Neural progenitor cell (in vitro differentiated cells): ENCODE results near the gene RUNX1. TPM values are rescaled to one million over a fixed set of nuclear protein-coding genes. Genes with fewer than 3 reads are reported as not detected.

ENCODE experiments used
- DNase-seq: peaks from one replicate; pipeline ENCODE4 v3.0.0-alpha.2; 2016; ENCODE audit warnings: low spot score
- H2AFZ ChIP-seq: fragments of 200-600 bp; sonication (generic); replicated peaks from 2 replicates; pipeline ENCODE4 v1.6.1; 2016; ENCODE audit warnings: antibody characterized with exemption
- H3F3A ChIP-seq: fragments of 200-600 bp; sonication (generic); 2 replicates; pipeline ENCODE4 v1.6.1; 2016; ENCODE audit warnings: antibody characterized with exemption, low read depth
- H3K27ac ChIP-seq: fragments of 200-600 bp; sonication (generic); 2 replicates; pipeline ENCODE4 v1.5.1; 2016; ENCODE audit warnings: mild to moderate bottlenecking
- H3K27me3 ChIP-seq: fragments of 200-600 bp; sonication (generic); 2 replicates; pipeline ENCODE4 v1.6.1; 2016; ENCODE audit warnings: mild to moderate bottlenecking, moderate library complexity
- H3K36me3 ChIP-seq: fragments of 200-600 bp; sonication (generic); 2 replicates; pipeline ENCODE4 v1.5.1; 2016
- H3K4me1 ChIP-seq: fragments of 200-600 bp; sonication (generic); 2 replicates; pipeline ENCODE4 v1.6.1; 2016; ENCODE audit warnings: mixed run types
- H3K4me2 ChIP-seq: fragments of 200-600 bp; sonication (generic); 2 replicates; pipeline ENCODE4 v1.6.1; 2016
- H3K4me3 ChIP-seq: fragments of 200-600 bp; sonication (generic); 2 replicates; pipeline ENCODE4 v1.5.1; 2016
- H3K79me2 ChIP-seq: fragments of 200-600 bp; sonication (generic); 2 replicates; pipeline ENCODE4 v1.6.1; 2016; ENCODE audit warnings: low read depth
- H3K9ac ChIP-seq: fragments of 200-600 bp; sonication (generic); 2 replicates; pipeline ENCODE4 v1.6.1; 2016
- H3K9me3 ChIP-seq: fragments of 200-600 bp; sonication (generic); 2 replicates; pipeline ENCODE4 v1.5.1; 2016; ENCODE audit warnings: low read depth
- H4K20me1 ChIP-seq: fragments of 200-600 bp; sonication (generic); 2 replicates; pipeline ENCODE4 v1.6.1; 2016; ENCODE audit warnings: low read depth
- H3K27ac Mint-ChIP-seq: 3 replicates; pipeline ENCODE4 v1.8.0; 2021; ENCODE audit warnings: mixed read lengths
- H3K27me3 Mint-ChIP-seq: 2 replicates; pipeline ENCODE4 v1.8.0; 2022; ENCODE audit warnings: low read depth, mild to moderate bottlenecking, inconsistent platforms, moderate library complexity, mixed read lengths; ENCODE audit not compliant: insufficient read depth
- H3K36me3 Mint-ChIP-seq: 3 replicates; pipeline ENCODE4 v1.8.0; 2021; ENCODE audit warnings: mixed read lengths
- H3K4me1 Mint-ChIP-seq: 3 replicates; pipeline ENCODE4 v1.8.0; 2021; ENCODE audit warnings: mixed read lengths
- H3K4me3 Mint-ChIP-seq: 3 replicates; pipeline ENCODE4 v1.8.0; 2021; ENCODE audit warnings: mild to moderate bottlenecking, moderate library complexity, mixed read lengths
- H3K9me3 Mint-ChIP-seq: 3 replicates; pipeline ENCODE4 v1.8.0; 2020; ENCODE audit warnings: mixed read lengths
- EZH2 ChIP-seq: fragments of 200-600 bp; sonication (generic); IDR thresholded peaks from 2 replicates; pipeline ENCODE4 v1.6.1; 2017; ENCODE audit warnings: antibody characterized with exemption, mild to moderate bottlenecking, moderate library complexity
- EZH2phosphoT487 ChIP-seq: fragments of 200-600 bp; sonication (generic); IDR thresholded peaks from 2 replicates; pipeline ENCODE4 v1.6.1; 2017; ENCODE audit warnings: antibody characterized with exemption
- total RNA-seq: library from RNA; depleted of rRNA; stranded (reverse); fragments of >200 nt; gene quantifications from 2 replicates; pipeline ENCODE4 v1.2.3, GENCODE V29; 2015; ENCODE audit warnings: low replicate concordance
- TF ChIP-seq, protein P1 (sequence below): fragments of 200-600 bp; sonication (generic); IDR thresholded peaks from 2 replicates; pipeline ENCODE4 v1.5.1; 2017; ENCODE audit warnings: antibody characterized with exemption, mild to moderate bottlenecking

The RUNX1 gene
- total RNA-seq, 1 donor from 2014 or later, result 0.09 TPM

DNA sequence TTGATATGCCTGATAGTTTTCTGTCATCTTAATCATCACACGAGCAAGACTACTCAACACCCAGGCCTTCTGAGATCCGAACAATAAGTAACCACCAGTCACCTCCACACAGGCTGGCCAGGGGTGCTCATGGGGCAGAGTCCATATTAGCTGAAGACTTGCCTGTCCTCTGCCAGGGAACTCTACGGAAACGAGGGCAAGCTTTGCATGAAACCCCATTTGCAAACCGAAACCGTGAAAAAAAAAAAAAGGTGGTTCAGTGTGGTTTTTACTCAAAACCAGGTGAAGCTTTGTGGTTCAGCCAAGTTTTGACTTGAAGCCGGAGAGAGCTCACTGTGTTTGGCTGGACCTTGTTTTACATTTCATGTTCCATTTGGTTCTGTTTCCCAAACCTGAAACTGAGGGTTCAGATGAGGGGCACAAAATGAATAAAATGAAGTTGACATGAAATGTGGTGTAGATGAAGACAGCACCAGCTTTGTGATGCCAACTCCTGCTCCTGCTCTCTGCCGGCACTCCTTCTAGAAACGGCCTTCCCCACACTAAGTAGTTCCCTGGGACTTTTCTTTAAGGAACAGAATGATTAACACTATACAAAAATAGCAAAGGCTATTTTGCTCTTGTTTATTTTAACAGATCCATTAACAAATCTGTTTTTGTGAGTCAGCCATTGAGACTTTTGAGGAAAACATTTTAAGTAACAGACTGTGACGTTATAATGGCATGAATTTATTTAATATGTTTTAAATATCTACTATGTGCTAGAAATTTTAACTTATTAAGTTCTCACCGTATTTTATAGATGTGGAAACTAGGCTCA is 74.7 kb downstream of the RUNX1 start:
- no peak overlapping the region for H3K4me3 Mint-ChIP-seq
- no peaks in the 10 kb centered on the region for H3F3A ChIP-seq
- H3K9me3 Mint-ChIP-seq, result no peaks in the 10 kb centered on the region
- H3K4me1 ChIP-seq, result no peaks in the 10 kb centered on the region
- no peaks in the 10 kb centered on the region for H3K4me1 Mint-ChIP-seq
- no peaks in the 10 kb centered on the region for H3K36me3 Mint-ChIP-seq
- no peaks in the 10 kb centered on the region for H3K27me3 ChIP-seq
- TF ChIP-seq EZH2 (no peak), EZH2phosphoT487 (no peak)
- TF ChIP-seq, protein P1, sequence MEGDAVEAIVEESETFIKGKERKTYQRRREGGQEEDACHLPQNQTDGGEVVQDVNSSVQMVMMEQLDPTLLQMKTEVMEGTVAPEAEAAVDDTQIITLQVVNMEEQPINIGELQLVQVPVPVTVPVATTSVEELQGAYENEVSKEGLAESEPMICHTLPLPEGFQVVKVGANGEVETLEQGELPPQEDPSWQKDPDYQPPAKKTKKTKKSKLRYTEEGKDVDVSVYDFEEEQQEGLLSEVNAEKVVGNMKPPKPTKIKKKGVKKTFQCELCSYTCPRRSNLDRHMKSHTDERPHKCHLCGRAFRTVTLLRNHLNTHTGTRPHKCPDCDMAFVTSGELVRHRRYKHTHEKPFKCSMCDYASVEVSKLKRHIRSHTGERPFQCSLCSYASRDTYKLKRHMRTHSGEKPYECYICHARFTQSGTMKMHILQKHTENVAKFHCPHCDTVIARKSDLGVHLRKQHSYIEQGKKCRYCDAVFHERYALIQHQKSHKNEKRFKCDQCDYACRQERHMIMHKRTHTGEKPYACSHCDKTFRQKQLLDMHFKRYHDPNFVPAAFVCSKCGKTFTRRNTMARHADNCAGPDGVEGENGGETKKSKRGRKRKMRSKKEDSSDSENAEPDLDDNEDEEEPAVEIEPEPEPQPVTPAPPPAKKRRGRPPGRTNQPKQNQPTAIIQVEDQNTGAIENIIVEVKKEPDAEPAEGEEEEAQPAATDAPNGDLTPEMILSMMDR, result no peak
- H3K9ac ChIP-seq, result no peak overlapping the region
- H3K27ac Mint-ChIP-seq, result no peak overlapping the region
- no peaks in the 10 kb centered on the region for H3K36me3 ChIP-seq
- no peaks in the 10 kb centered on the region for H3K79me2 ChIP-seq
- DNase-seq, result no peak
- no peak overlapping the region for H3K4me2 ChIP-seq
- H4K20me1 ChIP-seq, result no peaks in the 10 kb centered on the region
- H3K9me3 ChIP-seq, result no peaks in the 10 kb centered on the region
- peaks cover 2% of the 10 kb centered on the region for H3K27me3 Mint-ChIP-seq
- H2AFZ ChIP-seq, result no peak overlapping the region
- no peak overlapping the region for H3K27ac ChIP-seq
- H3K4me3 ChIP-seq, result no peak overlapping the region

DNA sequence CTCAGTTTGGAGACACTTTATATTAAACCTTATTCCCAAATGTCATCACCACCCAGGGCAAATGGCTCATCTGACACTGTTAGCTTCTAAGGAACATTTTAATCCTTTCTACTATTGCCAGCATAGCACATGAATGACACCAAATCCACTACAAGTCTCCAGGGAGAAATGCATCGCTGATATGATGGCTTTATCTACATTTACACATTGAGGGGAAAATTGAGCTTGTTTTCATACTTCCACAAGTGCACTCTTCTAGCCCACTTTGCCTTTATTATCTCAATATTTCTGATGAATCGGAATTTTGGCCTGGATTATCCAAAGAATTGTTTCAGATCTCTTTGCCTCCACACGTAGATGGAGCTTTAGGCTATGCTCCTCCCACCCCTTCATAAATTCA is 75.4 kb downstream of the RUNX1 start:
- no peak overlapping the region for H3K4me2 ChIP-seq
- H3K9me3 ChIP-seq, result no peaks in the 10 kb centered on the region
- no peaks in the 10 kb centered on the region for H3K4me1 Mint-ChIP-seq
- no peaks in the 10 kb centered on the region for H3K27me3 Mint-ChIP-seq
- H4K20me1 ChIP-seq, result no peaks in the 10 kb centered on the region
- TF ChIP-seq, protein P1, result no peak
- TF ChIP-seq EZH2, result no peak
- TF ChIP-seq EZH2phosphoT487, result no peak
- H3K27ac ChIP-seq, result no peak overlapping the region
- H2AFZ ChIP-seq, result no peak overlapping the region
- H3K9ac ChIP-seq, result no peak overlapping the region
- no peak for DNase-seq
- H3K27me3 ChIP-seq, result no peaks in the 10 kb centered on the region
- no peak overlapping the region for H3K4me3 Mint-ChIP-seq
- no peaks in the 10 kb centered on the region for H3K36me3 ChIP-seq
- H3K27ac Mint-ChIP-seq, result no peak overlapping the region
- no peaks in the 10 kb centered on the region for H3K4me1 ChIP-seq
- H3K36me3 Mint-ChIP-seq, result no peaks in the 10 kb centered on the region
- no peaks in the 10 kb centered on the region for H3K9me3 Mint-ChIP-seq
- no peak overlapping the region for H3K4me3 ChIP-seq
- no peaks in the 10 kb centered on the region for H3K79me2 ChIP-seq
- H3F3A ChIP-seq, result no peaks in the 10 kb centered on the region

DNA sequence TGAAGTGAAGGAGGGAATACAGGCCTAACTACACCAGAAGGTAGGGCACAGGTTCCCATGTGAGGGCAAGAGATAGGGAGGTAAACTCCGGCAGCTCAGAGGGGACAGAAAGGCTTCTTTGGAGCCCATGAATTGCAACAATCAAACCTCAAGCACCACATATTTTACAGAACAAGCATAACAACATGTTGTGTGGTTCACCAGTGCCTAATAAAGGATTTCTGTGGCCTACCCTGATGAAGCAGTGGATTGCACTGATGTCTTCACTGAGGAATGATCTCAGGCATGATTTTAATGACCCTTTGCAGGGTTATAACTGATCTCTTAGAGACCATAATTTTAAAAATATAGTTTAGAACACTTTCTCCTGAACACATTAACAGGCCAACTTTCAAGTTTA is 77.4 kb downstream of the RUNX1 start:
- H3K27me3 ChIP-seq, result no peaks in the 10 kb centered on the region
- no peaks in the 10 kb centered on the region for H3K79me2 ChIP-seq
- Mint-ChIP-seq H3K9me3 (no peaks in the 10 kb centered on the region), H3K27ac (no peak overlapping the region), H3K36me3 (no peaks in the 10 kb centered on the region), H3K27me3 (peaks cover 3% of the 10 kb centered on the region), H3K4me3 (no peak overlapping the region), H3K4me1 (peaks cover 4% of the 10 kb centered on the region)
- TF ChIP-seq EZH2phosphoT487 (no peak), EZH2 (no peak)
- DNase-seq, result no peak
- H3K4me3 ChIP-seq, result no peak overlapping the region
- H3K9ac ChIP-seq, result no peak overlapping the region
- H3K4me2 ChIP-seq, result no peak overlapping the region
- no peaks in the 10 kb centered on the region for H3K36me3 ChIP-seq
- no peaks in the 10 kb centered on the region for H3K9me3 ChIP-seq
- H2AFZ ChIP-seq, result no peak overlapping the region
- no peaks in the 10 kb centered on the region for H4K20me1 ChIP-seq
- no peaks in the 10 kb centered on the region for H3K4me1 ChIP-seq
- H3K27ac ChIP-seq, result no peak overlapping the region
- no peaks in the 10 kb centered on the region for H3F3A ChIP-seq

DNA sequence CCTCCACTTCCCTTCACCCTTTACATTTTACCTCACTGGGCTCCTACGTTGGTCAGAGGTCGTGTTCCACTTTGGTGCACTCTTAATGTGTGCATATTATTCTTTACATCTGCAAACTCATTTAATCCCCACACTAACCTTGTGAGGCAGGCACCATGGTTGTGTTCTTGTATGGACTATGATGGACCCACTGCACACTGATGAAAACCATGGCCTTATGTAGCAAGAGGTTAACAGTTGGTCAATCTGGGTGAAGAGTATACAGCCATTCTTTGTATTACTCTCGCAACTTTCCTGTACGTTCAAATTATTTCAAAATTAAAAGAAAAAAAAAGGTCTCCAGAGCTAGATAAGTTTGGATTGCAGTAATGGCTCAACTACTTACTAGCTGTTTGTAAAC is 78.5 kb downstream of the RUNX1 start:
- H3K79me2 ChIP-seq, result no peaks in the 10 kb centered on the region
- no peaks in the 10 kb centered on the region for H3K9me3 ChIP-seq
- no peaks in the 10 kb centered on the region for H3F3A ChIP-seq
- DNase-seq, result no peak
- no peak overlapping the region for H3K4me3 ChIP-seq
- Mint-ChIP-seq H3K36me3 (no peaks in the 10 kb centered on the region), H3K4me3 (no peak overlapping the region), H3K27me3 (peaks cover 7% of the 10 kb centered on the region), H3K27ac (no peak overlapping the region), H3K9me3 (no peaks in the 10 kb centered on the region), H3K4me1 (peaks cover 4% of the 10 kb centered on the region)
- H3K9ac ChIP-seq, result no peak overlapping the region
- no peak overlapping the region for H3K27ac ChIP-seq
- no peak overlapping the region for H2AFZ ChIP-seq
- H4K20me1 ChIP-seq, result no peaks in the 10 kb centered on the region
- H3K4me1 ChIP-seq, result no peaks in the 10 kb centered on the region
- no peaks in the 10 kb centered on the region for H3K27me3 ChIP-seq
- no peak overlapping the region for H3K4me2 ChIP-seq
- TF ChIP-seq EZH2 (no peak), EZH2phosphoT487 (no peak)
- TF ChIP-seq, protein P1, result no peak
- H3K36me3 ChIP-seq, result no peaks in the 10 kb centered on the region
